ENCODE data around the gene SYT1.

DNA sequence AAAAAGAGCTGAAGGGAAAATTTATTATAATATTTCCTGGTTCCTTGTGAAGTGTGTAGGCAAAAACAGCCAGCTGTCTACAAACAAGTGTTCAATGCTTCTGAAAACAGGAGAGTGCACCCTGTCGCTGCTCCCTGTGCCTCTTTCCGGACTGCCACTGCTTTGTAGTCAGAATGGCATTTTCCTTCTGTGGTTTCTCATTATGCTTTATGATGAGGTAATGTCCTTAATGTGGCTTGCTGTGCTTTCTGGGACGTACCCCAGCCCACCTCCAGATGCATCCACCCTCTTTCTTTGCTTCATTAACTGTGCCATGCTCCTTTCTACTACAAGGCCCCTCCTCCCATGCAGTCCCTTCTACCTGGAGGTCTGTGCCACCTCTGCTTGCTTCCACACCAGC is 148.1 kb downstream of the SYT1 start:
- TF ChIP-seq, protein P1, sequence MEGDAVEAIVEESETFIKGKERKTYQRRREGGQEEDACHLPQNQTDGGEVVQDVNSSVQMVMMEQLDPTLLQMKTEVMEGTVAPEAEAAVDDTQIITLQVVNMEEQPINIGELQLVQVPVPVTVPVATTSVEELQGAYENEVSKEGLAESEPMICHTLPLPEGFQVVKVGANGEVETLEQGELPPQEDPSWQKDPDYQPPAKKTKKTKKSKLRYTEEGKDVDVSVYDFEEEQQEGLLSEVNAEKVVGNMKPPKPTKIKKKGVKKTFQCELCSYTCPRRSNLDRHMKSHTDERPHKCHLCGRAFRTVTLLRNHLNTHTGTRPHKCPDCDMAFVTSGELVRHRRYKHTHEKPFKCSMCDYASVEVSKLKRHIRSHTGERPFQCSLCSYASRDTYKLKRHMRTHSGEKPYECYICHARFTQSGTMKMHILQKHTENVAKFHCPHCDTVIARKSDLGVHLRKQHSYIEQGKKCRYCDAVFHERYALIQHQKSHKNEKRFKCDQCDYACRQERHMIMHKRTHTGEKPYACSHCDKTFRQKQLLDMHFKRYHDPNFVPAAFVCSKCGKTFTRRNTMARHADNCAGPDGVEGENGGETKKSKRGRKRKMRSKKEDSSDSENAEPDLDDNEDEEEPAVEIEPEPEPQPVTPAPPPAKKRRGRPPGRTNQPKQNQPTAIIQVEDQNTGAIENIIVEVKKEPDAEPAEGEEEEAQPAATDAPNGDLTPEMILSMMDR (IDR thresholded peaks at IDR 0.05), result no peak
- TF ChIP-seq EZH2 (IDR thresholded peaks at IDR 0.05; ENCODE audit: borderline replicate concordance, insufficient read depth, low read depth, low read length, poor library complexity, severe bottlenecking), result no peak

Data from B cell (primary cell).